NCI-H345 treated with DMSO at 0.1 percent for 48 hours (cell line): ENCODE results near the gene LSM3.

ENCODE experiments used
- DNase-seq: peaks from one replicate; lab custom pipeline; 2025; ENCODE audit not compliant: unreplicated experiment; lab: John Stamatoyannopoulos, UW

The LSM3 gene

DNA sequence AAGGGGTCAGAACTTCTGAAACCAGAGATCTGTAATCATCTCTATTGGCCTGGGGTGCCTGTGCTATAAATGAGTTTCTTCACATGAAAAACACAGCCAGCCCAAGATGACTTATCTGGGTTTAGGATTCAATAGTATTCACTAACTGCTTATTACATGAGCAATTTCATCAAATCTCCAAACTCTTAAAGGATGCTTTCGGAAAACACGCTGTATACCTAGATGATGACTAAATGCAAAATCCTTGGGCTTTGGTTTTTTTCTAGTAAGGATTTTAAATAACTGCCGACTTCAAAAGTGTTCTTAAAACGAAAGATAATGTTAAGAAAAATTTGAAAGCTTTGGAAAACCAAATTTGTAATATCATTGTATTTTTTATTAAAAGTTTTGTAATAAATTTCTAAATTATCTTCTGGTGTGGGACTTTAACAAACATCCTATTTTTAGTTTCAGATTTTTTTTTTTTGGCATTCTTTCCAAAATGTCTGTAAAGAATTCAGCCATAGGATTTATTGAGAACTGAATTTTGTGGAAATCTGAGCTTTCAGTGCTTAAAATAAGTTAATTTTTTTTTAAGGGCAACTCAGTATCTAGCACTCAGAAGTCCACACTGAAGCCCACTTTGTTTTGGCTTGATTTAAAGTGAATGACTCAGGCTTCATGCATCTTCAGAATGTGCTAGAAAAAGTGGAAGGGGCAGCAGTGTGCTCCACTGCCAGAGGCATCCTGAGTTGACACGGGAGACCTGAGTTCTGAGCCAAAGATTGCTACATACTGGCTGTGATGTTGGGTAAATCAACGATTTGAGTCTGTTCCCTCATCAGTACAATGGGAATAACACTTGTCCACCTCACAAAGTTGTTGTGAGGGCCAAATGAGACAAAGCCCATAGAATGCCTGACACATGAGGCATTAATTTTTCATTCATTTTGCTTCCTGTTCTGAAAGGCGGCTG is 35.1 kb upstream of the LSM3 start:
- no peak for DNase-seq

DNA sequence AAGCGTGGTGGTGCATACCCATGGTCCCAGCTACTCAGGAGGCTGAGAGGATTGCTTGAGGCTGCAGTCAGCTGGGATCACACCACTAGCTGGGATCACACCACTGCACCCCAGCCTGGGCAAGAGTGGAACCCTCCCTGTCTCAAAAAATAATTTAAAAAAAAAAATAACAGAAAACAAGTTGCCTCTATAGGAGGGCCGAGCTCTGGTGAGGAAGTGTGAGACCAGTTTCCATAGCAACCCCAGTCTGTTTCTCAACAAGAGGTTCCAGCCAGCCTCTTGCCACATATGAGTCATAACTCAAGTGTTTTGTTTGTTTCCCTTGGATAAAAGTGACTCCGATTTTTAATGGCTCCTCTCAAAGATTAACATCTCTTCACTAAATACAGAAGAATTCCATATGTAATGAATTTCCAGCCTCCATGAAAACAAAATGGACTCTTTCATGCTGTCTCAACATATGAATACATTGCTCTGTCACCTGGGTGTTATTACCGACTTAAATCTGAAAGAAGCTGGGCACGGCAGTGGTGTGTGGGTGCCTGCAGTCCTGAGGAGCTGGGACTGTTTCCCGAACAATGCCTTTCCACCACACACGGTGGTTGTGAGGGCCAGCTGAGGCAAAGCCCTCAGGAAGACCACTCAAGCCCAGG is 34.1 kb upstream of the LSM3 start:
- no peak for DNase-seq

GRCh38 chr3:14145236-14145635 is 33.4 kb upstream of the LSM3 start:
- no peak for DNase-seq

GRCh38 chr3:14145670-14146380 is 32.8 kb upstream of the LSM3 start:
- no peak for DNase-seq

- DNase-seq = no peak
Measured at GRCh38 chr3:14146381-14147065, 32.1 kb upstream of the LSM3 start.

GRCh38 chr3:14147066-14147435 is 31.6 kb upstream of the LSM3 start:
- no peak for DNase-seq

DNA sequence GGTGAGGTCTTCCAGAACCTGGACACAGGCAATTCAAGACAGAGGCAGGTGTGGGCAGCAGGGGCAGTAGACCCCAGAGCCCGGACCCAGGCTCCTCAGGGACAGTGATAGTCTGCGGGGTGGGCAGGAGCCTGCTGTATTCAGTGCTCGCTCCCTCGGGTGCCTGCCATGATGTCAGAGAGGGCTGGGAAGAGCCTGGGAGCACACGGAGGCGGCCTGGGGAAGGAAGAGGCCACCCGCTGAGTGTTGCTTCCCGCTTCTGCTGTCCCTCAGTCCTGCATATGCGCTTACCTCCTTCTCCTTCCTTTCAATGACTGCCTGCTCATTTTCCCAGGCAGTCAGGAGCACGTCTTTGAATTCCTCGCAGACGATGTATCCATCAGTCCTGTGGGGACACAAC is 31.0 kb upstream of the LSM3 start:
- no peak for DNase-seq

DNA sequence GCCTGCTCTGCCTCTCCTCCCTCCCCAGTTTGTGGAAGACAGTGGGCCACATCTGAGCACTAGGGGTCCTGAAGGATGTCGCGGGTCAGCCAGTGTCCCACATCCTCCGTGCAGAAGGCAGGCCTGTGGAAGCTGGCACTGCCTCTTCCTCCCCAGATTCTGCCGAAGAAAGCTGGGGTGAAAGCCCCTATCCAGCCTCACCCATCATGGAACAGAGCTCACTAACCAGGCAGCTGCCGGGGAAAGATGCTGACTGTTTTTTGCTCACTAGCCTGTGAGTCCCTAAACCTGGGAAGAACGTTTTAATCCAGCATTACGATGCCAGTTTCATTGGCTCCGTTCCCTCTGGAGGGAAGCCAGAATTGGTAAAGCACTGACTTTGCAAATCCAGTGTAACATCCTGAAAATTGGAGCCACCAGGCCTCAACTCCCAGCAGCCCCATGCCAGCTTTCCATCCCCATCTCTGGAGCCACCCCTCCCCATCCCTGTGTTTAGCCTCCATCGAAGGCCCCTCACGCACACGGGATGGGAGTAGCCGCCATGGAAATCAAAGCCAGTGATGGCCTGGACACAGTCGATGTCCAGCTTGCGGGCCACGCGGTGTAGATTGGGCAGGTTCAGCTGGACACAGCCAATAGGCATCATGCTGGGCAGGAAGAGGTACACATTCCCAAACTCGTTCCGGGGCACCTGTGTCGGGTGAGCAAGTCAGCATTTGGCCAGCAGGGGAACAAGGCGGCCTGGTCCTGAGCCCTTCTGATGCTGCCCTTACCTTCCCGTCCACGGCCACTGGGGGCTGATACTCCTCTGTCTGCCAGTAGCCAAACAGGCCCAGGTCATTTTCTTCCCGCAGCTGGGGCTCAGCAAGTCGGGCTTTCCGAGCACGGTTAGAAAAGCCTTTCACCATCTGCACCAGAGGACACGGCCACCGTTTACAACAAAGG is 30.3 kb upstream of the LSM3 start:
- DNase-seq = no peak

- DNase-seq = no peak
Measured at GRCh38 chr3:14150078-14150477, 28.5 kb upstream of the LSM3 start.

GRCh38 chr3:14150491-14151230 is 28.0 kb upstream of the LSM3 start:
- DNase-seq = no peak

- DNase-seq = no peak
Measured at GRCh38 chr3:14151471-14152083, 27.0 kb upstream of the LSM3 start.

DNA sequence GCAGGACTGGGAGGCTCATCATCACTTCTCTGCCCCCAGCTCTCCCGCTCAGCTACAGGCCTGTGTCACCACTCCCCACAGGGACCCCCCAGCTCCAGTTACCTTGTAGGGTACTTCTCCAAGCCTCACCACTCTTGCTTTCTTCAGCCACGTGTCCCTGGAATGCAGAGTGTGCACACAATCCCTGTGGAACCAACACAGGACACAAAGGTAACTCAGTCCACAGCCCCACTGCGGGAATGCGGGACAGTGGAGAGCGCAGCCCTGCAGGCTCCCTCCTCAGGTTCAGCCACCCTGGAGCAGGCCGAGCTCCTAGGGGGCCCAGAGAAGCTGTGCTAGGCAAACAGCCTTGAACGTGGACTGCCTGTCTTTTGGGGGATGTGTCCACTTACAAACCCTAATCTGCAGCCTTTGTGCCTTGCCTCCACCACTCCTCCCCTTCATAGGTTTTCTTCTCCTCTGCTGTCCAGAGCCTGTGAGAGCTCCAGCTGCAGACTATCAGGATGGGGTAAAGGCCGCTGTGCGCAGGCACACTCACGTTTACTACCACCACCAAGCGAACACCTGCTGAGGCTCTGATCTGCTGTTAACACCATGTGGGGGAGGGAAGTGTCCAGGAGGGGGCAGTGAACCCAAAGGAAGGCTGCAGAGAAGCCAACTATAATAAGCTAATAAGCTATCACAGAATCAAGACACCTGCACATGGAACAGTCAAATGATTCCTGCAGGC is 26.2 kb upstream of the LSM3 start:
- DNase-seq = no peak

GRCh38 chr3:14152963-14153355 is 25.7 kb upstream of the LSM3 start:
- no peak for DNase-seq

GRCh38 chr3:14153663-14154062 is 25.0 kb upstream of the LSM3 start:
- no peak for DNase-seq

DNA sequence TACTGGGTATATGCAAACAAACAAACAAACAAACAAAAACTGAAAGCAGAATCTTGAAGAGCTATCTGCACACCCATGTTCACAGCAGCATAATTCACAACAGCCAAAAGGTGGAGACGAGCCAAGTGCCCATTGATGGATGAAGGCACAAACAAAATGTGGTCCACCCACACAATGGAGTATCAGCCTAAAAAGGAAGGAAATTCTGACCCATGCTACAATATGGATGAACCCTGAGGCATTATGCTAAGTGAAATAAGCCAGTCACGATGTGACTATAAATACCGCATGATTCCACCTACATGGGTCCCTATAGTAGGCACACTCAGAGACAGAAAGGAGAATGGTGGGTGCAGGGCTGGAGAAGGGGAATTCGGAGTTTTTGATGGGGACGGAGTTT is 24.3 kb upstream of the LSM3 start:
- no peak for DNase-seq

- DNase-seq = no peak
Measured at GRCh38 chr3:14154895-14155440, 23.6 kb upstream of the LSM3 start.

DNA sequence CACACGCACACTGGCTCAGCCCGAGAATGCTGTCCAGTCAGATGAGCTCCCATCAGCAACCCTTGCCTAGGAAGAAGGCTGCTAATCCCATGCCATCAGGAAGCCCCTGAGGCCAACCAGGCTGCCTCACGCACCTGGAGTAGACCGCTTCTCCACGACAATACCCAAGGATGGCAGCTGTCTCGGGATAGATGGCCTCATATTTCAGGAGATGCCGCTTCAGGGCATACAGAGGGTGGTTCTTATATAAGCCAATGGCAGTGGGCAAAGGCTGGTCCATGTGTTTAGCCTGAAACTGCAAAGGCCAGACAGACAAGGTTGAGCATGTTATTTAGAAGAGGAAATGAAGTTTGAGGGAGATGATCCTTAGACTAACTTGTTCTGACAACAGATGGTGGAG is 22.4 kb upstream of the LSM3 start:
- DNase-seq = no peak
